Progenitor cell of endocrine pancreas (in vitro differentiated cells): ENCODE data around the gene COLGALT1. TPM values are rescaled to one million over a fixed set of nuclear protein-coding genes. Genes with fewer than 3 reads are reported as not detected.

Experiments used
- DNase-seq: peaks from one replicate; pipeline ENCODE4 v3.0.0; 2021; ENCODE audit warnings: low spot score; ENCODE audit not compliant: unreplicated experiment
- H3K27ac Mint-ChIP-seq: 2 replicates; pipeline ENCODE4 v1.8.0; 2021; ENCODE audit warnings: mild to moderate bottlenecking, moderate library complexity, mixed read lengths
- H3K27me3 Mint-ChIP-seq: 2 replicates; pipeline ENCODE4 v1.8.0; 2021; ENCODE audit warnings: mixed read lengths
- H3K36me3 Mint-ChIP-seq: 2 replicates; pipeline ENCODE4 v1.8.0; 2022; ENCODE audit warnings: mixed read lengths; ENCODE audit not compliant: insufficient read depth
- H3K4me1 Mint-ChIP-seq: 2 replicates; pipeline ENCODE4 v1.8.0; 2021; ENCODE audit warnings: low read depth, mixed read lengths
- H3K4me3 Mint-ChIP-seq: 2 replicates; pipeline ENCODE4 v1.8.0; 2021; ENCODE audit warnings: low read depth, mild to moderate bottlenecking, moderate library complexity, mixed read lengths
- H3K9me3 Mint-ChIP-seq: 2 replicates; pipeline ENCODE4 v1.8.0; 2021; ENCODE audit warnings: low read depth, mixed read lengths
- CTCF ChIP-seq: fragments of 200-600 bp; sonication (generic); IDR thresholded peaks from one replicate; pipeline ENCODE4 v1.5.0; 2021; ENCODE audit warnings: antibody characterized with exemption, mild to moderate bottlenecking; ENCODE audit not compliant: unreplicated experiment
- total RNA-seq: library from RNA; stranded (reverse); gene quantifications from 2 replicates; pipeline ENCODE4 v1.2.1, GENCODE V29; 2021

Gene COLGALT1
- total RNA-seq, 1 donor from 2014 or later, result 54.3 TPM

- H3K4me1 Mint-ChIP-seq, result no peaks in the 10 kb centered on the region
- H3K27ac Mint-ChIP-seq, result no peak overlapping the region
- peaks cover 7% of the 10 kb centered on the region for H3K36me3 Mint-ChIP-seq
- H3K4me3 Mint-ChIP-seq, result peak overlapping the region; percentile 77
- DNase-seq, result no peak
- no peak for TF ChIP-seq CTCF
- H3K9me3 Mint-ChIP-seq, result no peaks in the 10 kb centered on the region
- H3K27me3 Mint-ChIP-seq, result no peaks in the 10 kb centered on the region
These were observed 722 bp downstream of the COLGALT1 start for GRCh38 chr19:17555929-17556813.

- Mint-ChIP-seq H3K4me1 (no peaks in the 10 kb centered on the region), H3K36me3 (peaks cover 10% of the 10 kb centered on the region), H3K27ac (no peak overlapping the region), H3K4me3 (peak overlapping the region; percentile 77), H3K27me3 (no peaks in the 10 kb centered on the region), H3K9me3 (no peaks in the 10 kb centered on the region)
- DNase-seq, result no peak
- TF ChIP-seq CTCF, result no peak
These were observed 1.5 kb downstream of the COLGALT1 start for GRCh38 chr19:17556995-17557394.

- H3K9me3 Mint-ChIP-seq, result no peaks in the 10 kb centered on the region
- peak overlapping the region; percentile 24 for H3K4me3 Mint-ChIP-seq
- TF ChIP-seq CTCF, result no peak
- no peak overlapping the region for H3K27ac Mint-ChIP-seq
- H3K27me3 Mint-ChIP-seq, result no peaks in the 10 kb centered on the region
- H3K36me3 Mint-ChIP-seq, result peaks cover 11% of the 10 kb centered on the region
- DNase-seq, result no peak
- no peaks in the 10 kb centered on the region for H3K4me1 Mint-ChIP-seq
These were observed 2.0 kb downstream of the COLGALT1 start for GRCh38 chr19:17557466-17557865.

- DNase-seq, result no peak
- Mint-ChIP-seq H3K36me3 (peaks cover 13% of the 10 kb centered on the region), H3K9me3 (no peaks in the 10 kb centered on the region), H3K4me1 (no peaks in the 10 kb centered on the region), H3K27ac (no peak overlapping the region), H3K27me3 (no peaks in the 10 kb centered on the region), H3K4me3 (no peak overlapping the region)
- TF ChIP-seq CTCF, result no peak
These were observed 4.8 kb downstream of the COLGALT1 start for GRCh38 chr19:17560205-17560595.

- Mint-ChIP-seq H3K4me3 (no peak overlapping the region), H3K27ac (no peak overlapping the region), H3K27me3 (no peaks in the 10 kb centered on the region), H3K9me3 (no peaks in the 10 kb centered on the region), H3K4me1 (no peaks in the 10 kb centered on the region), H3K36me3 (peaks cover 13% of the 10 kb centered on the region)
- TF ChIP-seq CTCF, result no peak
- DNase-seq, result no peak
These were observed 6.6 kb downstream of the COLGALT1 start for GRCh38 chr19:17562097-17562496.
